GM12878 (cell line): ENCODE data around the gene ITGAL. TPM values are rescaled to one million over a fixed set of nuclear protein-coding genes. Genes with fewer than 3 reads are reported as not detected.

Source experiments
- ATAC-seq: fragments of 200-7000 bp; cut with Tn5 transposase; 3 replicates; pipeline ENCODE4 v1.9.1; 2020; ENCODE audit warnings: mild to moderate bottlenecking, moderate library complexity
- BruUV-seq: library from RNA; stranded (reverse); fragments of 400-500 nt; replicated peaks from 2 replicates; lab custom pipeline; 2021; lab: Mats Ljungman, UMichigan
- CTCF ChIA-PET: fragments of 300-600 bp; sonication (Branson Sonifier 250); formaldehyde crosslinking; extraction: SDS; loops from one replicate; lab custom pipeline; 2021; ENCODE audit warnings: inconsistent platforms; lab: Yijun Ruan, JAX
- POLR2A ChIA-PET: fragments of 350-600 bp; formaldehyde crosslinking; extraction: SDS; loops from one replicate; lab custom pipeline; 2021; ENCODE audit warnings: inconsistent platforms; lab: Charles Lee
- RAD21 ChIA-PET: fragments of 300-600 bp; sonication (Branson Sonifier 250); formaldehyde crosslinking; loops from one replicate; lab custom pipeline; 2023; ENCODE audit warnings: antibody characterized with exemption; ENCODE audit not compliant: unreplicated experiment; lab: Charles Lee
- SMC1A ChIA-PET: fragments of 300-600 bp; sonication (Branson Sonifier 250); formaldehyde crosslinking; loops from one replicate; lab custom pipeline; 2023; ENCODE audit not compliant: unreplicated experiment, uncharacterized antibody; lab: Charles Lee
- DNase-seq: peaks from one replicate; pipeline ENCODE4 v3.0.0-alpha.2; 2011; ENCODE audit warnings: low read depth, low spot score
- FAIRE-seq: peaks from 3 replicates; lab custom pipeline; 2011; peaks lifted over from hg19 to GRCh38; lab: Jason Lieb, UNC
- H2AFZ ChIP-seq: 2 replicates; pipeline ENCODE4 v1.6.0; 2011; ENCODE audit warnings: low read depth, low read length, control low read depth; ENCODE audit not compliant: control insufficient read depth
- H3K27ac ChIP-seq: 2 replicates; pipeline ENCODE4 v1.5.1; 2011; ENCODE audit warnings: control low read depth; ENCODE audit not compliant: control insufficient read depth, insufficient read depth
- H3K27me3 ChIP-seq, 2 experiments: replicated peaks in 1 of 2; 2 replicates each; pipeline versions ENCODE4 v1.6.0 to v1.6.1; 2011; ENCODE audit warnings: low read length in 1 of 2; ENCODE audit not compliant: control insufficient read depth in 2 of 2, insufficient read depth in 2 of 2
- H3K36me3 ChIP-seq, 2 experiments: 2 replicates each; pipeline ENCODE4 v1.5.1; 2011; ENCODE audit warnings: low read length in 1 of 2; ENCODE audit not compliant: control insufficient read depth in 2 of 2, insufficient read depth in 2 of 2
- H3K4me1 ChIP-seq: 2 replicates; pipeline ENCODE4 v1.6.1; 2011; ENCODE audit warnings: mild to moderate bottlenecking, low read length, moderate library complexity, mixed read lengths; ENCODE audit not compliant: control insufficient read depth, insufficient read depth
- H3K4me2 ChIP-seq: 2 replicates; pipeline ENCODE4 v1.6.0; 2011; ENCODE audit warnings: control low read depth; ENCODE audit not compliant: control insufficient read depth, insufficient read depth
- H3K4me3 ChIP-seq: fragments of 200-600 bp; sonication (generic); 2 replicates; pipeline ENCODE4 v1.5.1; 2016
- H3K79me2 ChIP-seq: 2 replicates; pipeline ENCODE4 v1.6.0; 2011; ENCODE audit warnings: low read length; ENCODE audit not compliant: control insufficient read depth, insufficient read depth
- H3K9ac ChIP-seq: 2 replicates; pipeline ENCODE4 v1.8.0; 2011; ENCODE audit warnings: low read length, control low read depth, mixed read lengths; ENCODE audit not compliant: control insufficient read depth, insufficient read depth
- H3K9me3 ChIP-seq: replicated peaks from 3 replicates; pipeline ENCODE4 v1.5.1; 2011; ENCODE audit warnings: mild to moderate bottlenecking, low read length; ENCODE audit not compliant: control insufficient read depth, insufficient read depth
- H4K20me1 ChIP-seq: 2 replicates; pipeline ENCODE4 v1.6.0; 2011; ENCODE audit not compliant: control insufficient read depth, insufficient read depth
- CREM ChIP-seq: IDR thresholded peaks from 2 replicates; pipeline ENCODE4 v1.6.1; 2014; ENCODE audit warnings: antibody characterized with exemption, low read depth
- CTCF ChIP-seq, 3 experiments: IDR thresholded peaks in 2 of 3; conservative IDR thresholded peaks in 1 of 3; 2 replicates each; pipeline ENCODE4 v1.5.1; 2011; ENCODE audit warnings: low read depth in 3 of 3, low read length in 3 of 3, mild to moderate bottlenecking in 3 of 3, control low read depth in 2 of 3, moderate library complexity in 2 of 3, inconsistent platforms in 1 of 3, mixed read lengths in 1 of 3; ENCODE audit not compliant: control insufficient read depth in 2 of 3, insufficient read depth in 1 of 3; ENCODE audit errors: extremely low read depth in 1 of 3
- HDAC6 ChIP-seq: fragments of 200-600 bp; sonication (generic); IDR thresholded peaks from one replicate; pipeline ENCODE4 v1.8.0; 2017; ENCODE audit warnings: antibody characterized with exemption; ENCODE audit not compliant: unreplicated experiment
- HDGF ChIP-seq: fragments of 450-650 bp; IDR thresholded peaks from 2 replicates; pipeline ENCODE4 v1.6.1; 2016; ENCODE audit warnings: antibody characterized with exemption
- IKZF2 ChIP-seq, 2 experiments: fragments of 450-650 bp; IDR thresholded peaks; 2 replicates each; pipeline ENCODE4 v1.6.1; 2017; ENCODE audit warnings: mild to moderate bottlenecking in 2 of 2, moderate library complexity in 2 of 2
- KDM1A ChIP-seq: fragments of 200-600 bp; sonication (generic); IDR thresholded peaks from 2 replicates; pipeline ENCODE4 v1.6.1; 2016; ENCODE audit warnings: borderline replicate concordance
- MTA2 ChIP-seq: fragments of 450-650 bp; IDR thresholded peaks from 2 replicates; pipeline ENCODE4 v1.6.1; 2016; ENCODE audit warnings: low read depth, mild to moderate bottlenecking, moderate library complexity
- NFYA ChIP-seq: IDR thresholded peaks from 2 replicates; pipeline ENCODE4 v1.6.1; 2011; ENCODE audit warnings: low read depth, mild to moderate bottlenecking, low read length, improper control_type of control experiment, borderline replicate concordance
- NKRF ChIP-seq: fragments of 450-650 bp; conservative IDR thresholded peaks from 2 replicates; pipeline ENCODE4 v1.6.1; 2017; ENCODE audit warnings: mild to moderate bottlenecking, moderate library complexity
- PAX8 ChIP-seq: fragments of 450-650 bp; IDR thresholded peaks from 2 replicates; pipeline ENCODE4 v1.6.1; 2017; ENCODE audit warnings: mild to moderate bottlenecking, moderate library complexity
- POLR2AphosphoS2 ChIP-seq: IDR thresholded peaks from 2 replicates; pipeline ENCODE4 v1.6.1; 2011; ENCODE audit warnings: low read depth, mild to moderate bottlenecking, low read length, improper control_type of control experiment, moderate library complexity
- RFX5 ChIP-seq: IDR thresholded peaks from 2 replicates; pipeline ENCODE4 v1.6.1; 2011; ENCODE audit warnings: low read depth, low read length, improper control_type of control experiment
- SMAD1 ChIP-seq: fragments of 450-650 bp; IDR thresholded peaks from 2 replicates; pipeline ENCODE4 v1.6.1; 2018; ENCODE audit warnings: mild to moderate bottlenecking, low read depth; ENCODE audit not compliant: partially characterized antibody
- SPI1 ChIP-seq: IDR thresholded peaks from 2 replicates; pipeline ENCODE4 v1.6.1; 2011; ENCODE audit warnings: low read depth, mild to moderate bottlenecking, low read length, moderate library complexity, borderline replicate concordance; ENCODE audit not compliant: insufficient read depth
- TAF1 ChIP-seq: IDR thresholded peaks from 2 replicates; pipeline ENCODE4 v1.6.1; 2011; ENCODE audit warnings: mild to moderate bottlenecking, low read depth, low read length, borderline replicate concordance
- WRNIP1 ChIP-seq: IDR thresholded peaks from 2 replicates; pipeline ENCODE4 v1.6.1; 2011; ENCODE audit warnings: low read depth, low read length, improper control_type of control experiment, borderline replicate concordance
- ZNF24 ChIP-seq: fragments of 450-650 bp; IDR thresholded peaks from 2 replicates; pipeline ENCODE4 v1.6.1; 2017; ENCODE audit warnings: antibody characterized with exemption, mild to moderate bottlenecking
- ZNF274 ChIP-seq: IDR thresholded peaks from one replicate; pipeline ENCODE4 v1.8.0; 2011; ENCODE audit not compliant: insufficient read length, insufficient read depth
- ZZZ3 ChIP-seq: IDR thresholded peaks from 2 replicates; pipeline ENCODE4 v1.6.1; 2011; ENCODE audit warnings: low read depth; ENCODE audit not compliant: control insufficient read depth, insufficient read length
- WGBS: methylation state at CpG from one replicate; pipeline ENCODE4 v1.1.6; 2016; ENCODE audit warnings: low lambda C conversion rate; ENCODE audit not compliant: insufficient replicate concordance, insufficient coverage; ENCODE audit errors: missing lambda C conversion rate; 5-methylcytosine and 5-hydroxymethylcytosine counted together
- in situ Hi-C: fragments of 300-500 bp; cut with MboI; formaldehyde crosslinking; loops from 9 replicates; pipeline ENCODE4 v1.14.3; 2018; ENCODE audit warnings: mixed read lengths
- intact Hi-C: fragments of 100-400 bp; cut with micrococcal nuclease; formaldehyde crosslinking; loops from one replicate; pipeline ENCODE4 v1.14.2; 2022; ENCODE audit not compliant: unreplicated experiment
- polyA plus RNA-seq, 11 experiments: library from polyadenylated mRNA; depleted of rRNA in 4 of 11; unstranded in 6 of 11; stranded (reverse) in 5 of 11; fragments of >200 nt; fragmentation: Nextera tagmentation in 4 of 11; fragmentation: Illumina TruSeq in 1 of 11; extraction: Ambion mirVana in 4 of 11; extraction: Trizol in 1 of 11; gene quantifications; 1 replicate in 1 of 11; 2 replicates in 10 of 11; pipeline versions ENCODE4 v1.2.1 to v1.2.3, GENCODE V29; 2011 to 2016; ENCODE audit warnings: inconsistent platforms in 2 of 11, missing spikeins in 2 of 11, low read depth in 1 of 11
- total RNA-seq, 4 experiments: library from RNA; depleted of rRNA in 3 of 4; stranded (reverse); fragments of >200 nt in 3 of 4; fragmentation: Illumina TruSeq in 1 of 4; extraction: Trizol in 1 of 4; gene quantifications; 2 replicates each; pipeline versions ENCODE4 v1.2.1 to v1.2.3, GENCODE V29; 2013 to 2021

ITGAL gene
- total and polyA plus RNA-seq, 10 of the 15 experiments (the other 5 are each of a cell fraction or from before 2014, with no cell fraction given) = 10.7 to 170 (median 96.9) TPM

DNA sequence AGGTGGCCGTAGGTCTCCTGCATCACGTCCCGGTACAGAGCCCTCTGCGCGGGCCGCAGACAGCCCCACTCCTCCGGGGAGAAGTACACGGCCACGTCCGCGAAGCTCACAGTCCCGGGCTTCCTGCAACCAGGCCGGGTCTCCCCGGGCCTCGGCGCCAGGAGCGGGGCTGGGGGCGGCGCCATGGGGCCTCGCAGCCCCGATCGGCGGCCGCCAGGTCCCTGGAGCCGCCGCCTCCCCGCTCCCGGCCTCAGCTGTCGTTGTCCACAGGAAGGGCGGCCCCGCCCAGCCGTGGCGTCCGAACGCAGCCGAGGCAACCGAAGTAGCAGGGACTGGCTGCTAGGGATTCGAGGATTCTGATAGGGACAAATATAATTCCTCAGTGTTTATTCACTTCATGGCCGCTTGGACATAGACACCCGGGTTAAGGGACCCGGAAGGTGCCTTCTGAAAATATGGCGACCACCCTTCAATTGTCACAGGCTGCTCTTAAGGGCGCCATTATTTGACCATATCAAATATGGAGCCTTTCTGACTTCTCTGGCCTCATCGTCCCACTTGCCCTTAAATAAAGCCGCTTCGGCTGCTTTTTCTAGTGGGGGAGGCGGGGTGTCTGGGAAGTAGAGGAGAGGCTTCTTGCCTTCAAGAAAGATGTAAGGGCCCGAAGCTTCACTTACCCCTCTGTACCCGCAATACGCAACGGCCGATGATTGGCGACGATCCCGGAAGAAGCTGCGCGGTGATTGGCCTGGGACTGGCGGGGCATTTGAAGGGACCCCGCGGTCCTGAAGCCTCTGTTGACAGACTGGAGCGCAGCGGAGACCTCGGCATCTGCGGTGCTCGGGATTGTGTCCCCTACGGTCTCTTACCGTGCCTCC, 99.1 kb downstream of the ITGAL start, which contains the start of gene ZNF688:
TSS of gene ZNF688 (minus strand) at position 270 of the 878 bp plus-strand sequence. CDS start at position 185, 85 bp downstream.
- Histone ChIP-seq H2AFZ (peak within 1 kb of the TSS; percentile 71), H4K20me1 (no peaks in the 10 kb centered on the region), H3K27ac (peak within 1 kb of the TSS; percentile 93), H3K4me3 (peak within 1 kb of the TSS; percentile 81), H3K27me3 (no peaks in the 10 kb centered on the region), H3K4me1 (peaks cover 27% of the 10 kb centered on the region), H3K36me3 (no peaks in the 10 kb centered on the region; a peak in 1 of 4 replicates), H3K4me2 (peak within 1 kb of the TSS; percentile 99), H3K9ac (peak within 1 kb of the TSS; percentile 90), H3K9me3 (no peaks in the 10 kb centered on the region), H3K79me2 (peaks cover 11% of the 10 kb centered on the region)
- ChIA-PET SMC1A (interaction anchor here (0.8 to 1.8 kb wide), 9 partner anchors 10 to 480 kb away, joined by 3 to 10 read pairs (median 3); partner anchors contain the start of genes DCTPP1, TBX6 and ZNF785), POLR2A (interaction anchor here (0.6 to 3.1 kb wide), 15 partner anchors 10 to 142 kb away, joined by 3 to 31 read pairs (median 5); partner anchors contain the start of genes DCTPP1, ZNF747 and ZNF764), RAD21 (interaction anchor here (0.8 to 3.3 kb wide), 9 partner anchors 13 to 142 kb away, joined by 3 to 28 read pairs (median 6); partner anchors contain the start of genes DCTPP1, ZNF747, ZNF764 and ZNF785), CTCF (interaction anchor here (0.6 to 3.1 kb wide), 12 partner anchors 10 to 142 kb away, joined by 3 to 13 read pairs (median 4); partner anchors contain the start of genes DCTPP1, ZNF689, ZNF764 and ZNF785)
- peak; percentile 98 for FAIRE-seq
- in situ Hi-C loops = no loop called here
- intact Hi-C loops = loop anchor here (1.0 to 10.0 kb wide), 2 partner anchors 36 to 83 kb away; partner anchors contain the start of genes FBRS and PRR14
- peak; percentile 95 for DNase-seq
- TSS peak; percentile 70 for BruUV-seq
- 2% methylated on average over 63 of the region's 67 CpGs for WGBS
- peak; percentile 89 for ATAC-seq
- 0 out of 2 replicates have a peak, but pooled peaks have one; percentile 29 for TF ChIP-seq POLR2AphosphoS2
- TF ChIP-seq ZNF274 = no peak
- TF ChIP-seq SPI1 = no peak
- peak; percentile 81 for TF ChIP-seq PAX8
- peak; percentile 50; the same call in 1 of the 2 replicates for TF ChIP-seq NFYA
- TF ChIP-seq TAF1 = peak; percentile 64; the same call in 1 of the 2 replicates
- no peak for TF ChIP-seq KDM1A
- TF ChIP-seq ZNF24 = no peak
- no peak for TF ChIP-seq HDAC6
- TF ChIP-seq MTA2 = peak; percentile 41; the same call in 1 of the 2 replicates
- no peak; a peak in 1 of 4 replicates for TF ChIP-seq IKZF2 (IDR thresholded peaks at IDR 0.05)
- TF ChIP-seq SMAD1 = peak; percentile 53
- TF ChIP-seq CREM = peak; percentile 93
- no peak for TF ChIP-seq HDGF
- TF ChIP-seq WRNIP1 = no peak
- TF ChIP-seq CTCF (IDR thresholded peaks at IDR 0.05 in 2 of 3, conservative IDR thresholded peaks at IDR 0.05 in 1 of 3; ENCODE audit: control insufficient read depth in 2 of 3, extremely low read depth in 1 of 3, insufficient read depth in 1 of 3, low read depth in 3 of 3, low read length in 3 of 3) = 0 out of 6 replicates have a peak, but pooled peaks of 1 of the 3 experiments have one; percentile 3
- TF ChIP-seq ZZZ3 = no peak
- peak; percentile 99 for TF ChIP-seq NKRF
- no peak for TF ChIP-seq RFX5
